Osteoblast (primary cell): ENCODE data around the gene OR2H1. TPM values are rescaled to one million over a fixed set of nuclear protein-coding genes. Genes with fewer than 3 reads are reported as not detected.

ENCODE experiments used
- DNase-seq: peaks from one replicate; pipeline ENCODE4 v3.0.0; 2011; ENCODE audit warnings: low spot score, mixed read lengths; ENCODE audit not compliant: insufficient read length; ENCODE audit errors: missing footprints
- H2AFZ ChIP-seq: 2 replicates; pipeline ENCODE4 v1.6.0; 2011; ENCODE audit warnings: mild to moderate bottlenecking, low read length
- H3K27ac ChIP-seq: 2 replicates; pipeline ENCODE4 v1.5.1; 2011; ENCODE audit warnings: mild to moderate bottlenecking, low read depth, low read length, moderate library complexity
- H3K27me3 ChIP-seq: 2 replicates; pipeline ENCODE4 v1.6.0; 2012; ENCODE audit warnings: mild to moderate bottlenecking, control low read depth, inconsistent platforms, low read length, moderate library complexity; ENCODE audit not compliant: insufficient read depth
- H3K36me3 ChIP-seq: 2 replicates; pipeline ENCODE4 v1.5.1; 2011; ENCODE audit warnings: mild to moderate bottlenecking, low read length, control low read depth, moderate library complexity; ENCODE audit not compliant: insufficient read depth
- H3K4me1 ChIP-seq: 2 replicates; pipeline ENCODE4 v1.5.1; 2011; ENCODE audit warnings: mild to moderate bottlenecking, low read length, control low read depth, moderate library complexity; ENCODE audit not compliant: insufficient read depth
- H3K4me2 ChIP-seq: 2 replicates; pipeline ENCODE4 v1.6.0; 2011; ENCODE audit warnings: mild to moderate bottlenecking, low read length; ENCODE audit not compliant: insufficient read depth
- H3K4me3 ChIP-seq: fragments of 200-600 bp; sonication (generic); 3 replicates; pipeline ENCODE4 v1.5.1; 2012; ENCODE audit warnings: mild to moderate bottlenecking, low read length, inconsistent platforms; ENCODE audit not compliant: insufficient read depth
- H3K79me2 ChIP-seq: 2 replicates; pipeline ENCODE4 v1.6.0; 2012; ENCODE audit warnings: mild to moderate bottlenecking, low read length, control low read depth, inconsistent platforms; ENCODE audit not compliant: insufficient read depth
- H3K9me3 ChIP-seq: 2 replicates; pipeline ENCODE4 v1.5.1; 2011; ENCODE audit warnings: low read depth, low read length, control low read depth
- H4K20me1 ChIP-seq: 2 replicates; pipeline ENCODE4 v1.6.0; 2012; ENCODE audit warnings: mild to moderate bottlenecking, low read length, control low read depth; ENCODE audit not compliant: insufficient read depth
- CTCF ChIP-seq: IDR thresholded peaks from 2 replicates; pipeline ENCODE4 v1.5.1; 2011; ENCODE audit warnings: mild to moderate bottlenecking, low read depth, low read length, moderate library complexity; ENCODE audit errors: extremely low read depth
- total RNA-seq: library from RNA; depleted of rRNA; stranded (reverse); fragments of >200 nt; gene quantifications from 2 replicates; pipeline ENCODE4 v1.2.3, GENCODE V29; 2012

The OR2H1 gene
- total RNA-seq, 1 donor: not detected

GRCh38 chr6:29479560-29479959, 22.6 kb downstream of the OR2H1 start:
- Histone ChIP-seq H3K4me1 (no peaks in the 10 kb centered on the region), H3K27me3 (no peaks in the 10 kb centered on the region), H3K4me2 (no peak overlapping the region), H3K9me3 (no peaks in the 10 kb centered on the region), H4K20me1 (no peaks in the 10 kb centered on the region), H3K27ac (no peak overlapping the region), H3K4me3 (no peak overlapping the region), H2AFZ (no peak overlapping the region), H3K79me2 (no peaks in the 10 kb centered on the region), H3K36me3 (no peaks in the 10 kb centered on the region)
- DNase-seq: no peak
- no peak for TF ChIP-seq CTCF

- H3K79me2 ChIP-seq: no peaks in the 10 kb centered on the region
- no peak overlapping the region for H3K4me2 ChIP-seq
- H4K20me1 ChIP-seq: no peaks in the 10 kb centered on the region
- no peaks in the 10 kb centered on the region for H3K9me3 ChIP-seq
- H3K27ac ChIP-seq: no peak overlapping the region
- no peaks in the 10 kb centered on the region for H3K4me1 ChIP-seq
- H3K27me3 ChIP-seq: no peaks in the 10 kb centered on the region
- no peak overlapping the region for H3K4me3 ChIP-seq
- no peak for TF ChIP-seq CTCF
- no peak overlapping the region for H2AFZ ChIP-seq
- DNase-seq: no peak
- no peaks in the 10 kb centered on the region for H3K36me3 ChIP-seq
Observed at GRCh38 chr6:29483186-29483585, 26.2 kb downstream of the OR2H1 start.

GRCh38 chr6:29483735-29484134, 26.8 kb downstream of the OR2H1 start:
- Histone ChIP-seq H3K36me3 (no peaks in the 10 kb centered on the region), H2AFZ (no peak overlapping the region), H3K9me3 (no peaks in the 10 kb centered on the region), H3K79me2 (no peaks in the 10 kb centered on the region), H3K27ac (no peak overlapping the region), H4K20me1 (no peaks in the 10 kb centered on the region), H3K4me2 (no peak overlapping the region), H3K4me1 (no peaks in the 10 kb centered on the region), H3K4me3 (no peak overlapping the region), H3K27me3 (no peaks in the 10 kb centered on the region)
- no peak for DNase-seq
- TF ChIP-seq CTCF: no peak

GRCh38 chr6:29486577-29486976, 29.6 kb downstream of the OR2H1 start:
- no peaks in the 10 kb centered on the region for H3K27me3 ChIP-seq

More at GRCh38 chr6:29486577-29486976, 29.6 kb downstream of the OR2H1 start:
- H3K27ac ChIP-seq: no peak overlapping the region
- H3K4me1 ChIP-seq: no peaks in the 10 kb centered on the region
- H3K4me2 ChIP-seq: no peak overlapping the region
- no peak overlapping the region for H3K4me3 ChIP-seq
- no peaks in the 10 kb centered on the region for H4K20me1 ChIP-seq
- DNase-seq: no peak
- TF ChIP-seq CTCF: no peak
- H2AFZ ChIP-seq: no peak overlapping the region
- H3K9me3 ChIP-seq: no peaks in the 10 kb centered on the region
- H3K79me2 ChIP-seq: no peaks in the 10 kb centered on the region
- H3K36me3 ChIP-seq: no peaks in the 10 kb centered on the region
